Testis (tissue), 5 donors: Measurements from ENCODE around the gene S100G. TPM values are rescaled to one million over a fixed set of nuclear protein-coding genes. Genes with fewer than 3 reads are reported as not detected.
"Not testable (repeated sequence)": the region's sequence is repeated elsewhere in the genome, so short reads cannot be mapped to it uniquely, and the experiment has no call there.

Experiments used
- DNase-seq: peaks from one replicate; pipeline ENCODE4 v3.0.0-alpha.2; 2019
- H3K27ac ChIP-seq, 2 donors: fragments of 200-600 bp; sonication (generic); one replicate each; pipeline ENCODE4 v1.5.1; 2019
- H3K27me3 ChIP-seq: fragments of 200-600 bp; sonication (generic); one replicate; pipeline ENCODE4 v1.5.1; 2019
- H3K36me3 ChIP-seq: fragments of 200-600 bp; sonication (generic); one replicate; pipeline ENCODE4 v1.5.1; 2017; ENCODE audit warnings: low read depth; ENCODE audit errors: missing control alignments
- H3K4me1 ChIP-seq: fragments of 200-600 bp; sonication (generic); one replicate; pipeline ENCODE4 v1.5.1; 2019
- H3K4me3 ChIP-seq, 2 donors: fragments of 200-600 bp; sonication (generic); one replicate each; pipeline ENCODE4 v1.5.1; 2017 to 2019
- H3K9me3 ChIP-seq: fragments of 200-600 bp; sonication (generic); one replicate; pipeline ENCODE4 v1.5.1; 2017
- CTCF ChIP-seq, 3 experiments: fragments of 450-650 bp in 2 of 3; fragments of 200-600 bp in 1 of 3; sonication (generic) in 1 of 3; IDR thresholded peaks; one replicate each; pipeline ENCODE4 v1.5.1; 2016 to 2019; ENCODE audit warnings: antibody characterized with exemption in 3 of 3, mild to moderate bottlenecking in 2 of 3, moderate library complexity in 1 of 3
- POLR2A ChIP-seq: fragments of 450-650 bp; IDR thresholded peaks from one replicate; pipeline ENCODE4 v1.6.1; 2017; ENCODE audit warnings: antibody characterized with exemption, mild to moderate bottlenecking, moderate library complexity
- WGBS, 2 donors: methylation state at CpG; one replicate each; pipeline ENCODE4 v1.1.5; 2018; 5-methylcytosine and 5-hydroxymethylcytosine counted together
- intact Hi-C: fragments of 100-400 bp; cut with DNase I; formaldehyde crosslinking; loops from one replicate; pipeline ENCODE4 v1.15.1; 2023; ENCODE audit warnings: low total_unique reads
- long read RNA-seq, 2 donors: transcript quantifications; one replicate each; lab custom pipeline, GENCODE V29; 2026
- polyA plus RNA-seq: library from polyadenylated mRNA; stranded (reverse); fragments of 350-450 nt; fragmentation: Illumina TruSeq; extraction: RNeasy Lipid Tissue Mini Kit (QIAGEN cat#74804); gene quantifications from one replicate; pipeline ENCODE4 v1.2.3, GENCODE V29; 2014; ENCODE audit warnings: low read depth, low replicate concordance; ENCODE audit not compliant: insufficient read depth
- total RNA-seq, 2 donors: library from RNA; depleted of rRNA; stranded (reverse); fragments of >200 nt; gene quantifications; one replicate each; pipeline ENCODE4 v1.2.3, GENCODE V29; 2016

The S100G gene
- total RNA-seq: not detected
- polyA plus RNA-seq: not detected
- long read RNA-seq, donor 1: 0 reads
- long read RNA-seq, donor 2: 0 reads

DNA sequence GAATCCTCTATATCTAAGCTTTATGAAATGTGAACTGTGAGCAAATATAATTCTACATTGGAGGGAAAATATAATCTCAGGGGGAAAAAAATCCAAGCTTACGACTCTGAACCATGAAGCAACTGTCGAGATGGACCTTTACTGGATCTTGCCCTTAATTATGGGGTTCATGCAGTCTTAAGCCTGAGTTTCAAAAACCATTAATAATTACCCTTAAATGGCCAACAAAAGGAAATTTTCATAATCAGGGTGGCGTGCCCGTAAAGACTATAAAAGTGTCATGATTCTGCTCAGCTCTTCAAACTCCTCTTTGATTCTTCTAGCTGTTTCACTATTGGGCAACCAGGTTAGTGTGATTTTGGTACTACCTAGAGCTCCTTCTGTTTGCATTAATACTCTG lies at the start of gene S100G:
TSS of gene S100G (plus strand) at position 301 of the 400 bp plus-strand sequence. CDS start 849 bp downstream, outside the sequence.
- intact Hi-C loops: no loop called here
- Histone ChIP-seq H3K36me3 (no peaks in the 10 kb centered on the region), H3K4me3 (no peak within 1 kb of the TSS), H3K9me3 (no peaks in the 10 kb centered on the region), H3K27me3 (no peaks in the 10 kb centered on the region), H3K27ac (no peak within 1 kb of the TSS), H3K4me1 (no peaks in the 10 kb centered on the region)
- TF ChIP-seq POLR2A (no peak), CTCF (IDR thresholded peaks at IDR 0.05) (no peak)
- 93 to 96% methylated on average over 4 of the region's 4 CpGs for WGBS, 2 donors
- no peak for DNase-seq

DNA sequence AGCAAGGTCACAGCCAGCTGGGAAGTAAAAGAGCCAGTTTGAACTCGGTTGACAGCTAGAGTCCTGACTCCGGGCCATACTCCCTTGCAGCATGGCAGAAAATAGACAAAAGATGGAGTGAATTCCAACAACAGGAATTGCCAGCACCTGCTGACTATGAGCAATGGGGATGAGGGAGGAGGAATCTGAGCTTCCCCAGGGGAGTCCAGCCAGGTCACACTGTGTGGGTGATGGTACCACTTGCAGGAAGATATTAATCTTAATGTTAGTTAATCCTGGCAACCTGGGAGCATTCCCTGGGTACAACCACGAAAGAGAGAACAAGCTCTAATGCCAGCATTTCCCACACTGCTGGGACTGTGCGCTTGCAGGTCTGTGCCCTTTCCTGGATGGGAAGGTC lies 48.1 kb upstream of the S100G start:
- H3K27ac ChIP-seq: no peak overlapping the region
- H3K27me3 ChIP-seq: no peaks in the 10 kb centered on the region
- H3K4me3 ChIP-seq: no peak overlapping the region
- TF ChIP-seq CTCF (IDR thresholded peaks at IDR 0.05): no peak
- TF ChIP-seq POLR2A: no peak
- H3K36me3 ChIP-seq: no peaks in the 10 kb centered on the region
- DNase-seq: no peak
- WGBS, 2 donors: 76% methylated on average over 2 to 4 of the region's 4 CpGs
- no peaks in the 10 kb centered on the region for H3K4me1 ChIP-seq
- H3K9me3 ChIP-seq: no peaks in the 10 kb centered on the region
- intact Hi-C loops: no loop called here

- H3K27ac ChIP-seq, H3K4me1 ChIP-seq, H3K9me3 ChIP-seq, intact Hi-C loops, H3K36me3 ChIP-seq, H3K27me3 ChIP-seq, H3K4me3 ChIP-seq, DNase-seq: not testable (repeated sequence)
- 92 to 93% methylated on average over 6 of the region's 6 CpGs for WGBS, 2 donors
Measured at GRCh38 chrX:16603235-16603634, 46.7 kb upstream of the S100G start.

DNA sequence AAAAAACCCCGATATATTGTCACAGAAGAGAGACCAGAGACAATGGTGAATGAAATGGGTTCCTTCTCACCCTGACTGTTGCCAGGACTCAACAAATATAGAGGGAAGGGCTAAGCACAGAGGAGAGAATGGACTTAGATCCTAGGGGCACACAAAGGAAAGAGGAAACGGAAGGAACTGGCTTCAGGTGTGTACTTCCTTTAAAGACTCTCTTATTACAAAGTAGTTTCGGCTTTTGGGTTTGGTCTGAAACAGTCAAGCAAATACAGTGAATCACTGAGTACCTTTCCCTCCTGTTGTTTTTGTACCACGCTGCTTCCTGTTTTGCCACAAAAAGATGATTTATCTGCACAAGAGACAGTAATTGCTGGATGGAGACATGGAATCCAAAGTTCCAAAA lies 46.1 kb upstream of the S100G start:
- WGBS, 2 donors: 59 to 74% methylated on average over 4 of the region's 4 CpGs
- DNase-seq: no peak
- H3K4me1 ChIP-seq: no peaks in the 10 kb centered on the region
- intact Hi-C loops: no loop called here
- no peak overlapping the region for H3K4me3 ChIP-seq
- H3K9me3 ChIP-seq: no peaks in the 10 kb centered on the region
- H3K27me3 ChIP-seq: no peaks in the 10 kb centered on the region
- no peak for TF ChIP-seq POLR2A
- no peak for TF ChIP-seq CTCF (IDR thresholded peaks at IDR 0.05)
- H3K36me3 ChIP-seq: no peaks in the 10 kb centered on the region
- H3K27ac ChIP-seq: no peak overlapping the region

- no peaks in the 10 kb centered on the region for H3K4me1 ChIP-seq
- WGBS, 2 donors: 39 to 68% methylated on average over 2 of the region's 2 CpGs
- DNase-seq: no peak
- intact Hi-C loops: no loop called here
- no peaks in the 10 kb centered on the region for H3K27me3 ChIP-seq
- no peak overlapping the region for H3K27ac ChIP-seq
- H3K4me3 ChIP-seq: no peak overlapping the region
- no peaks in the 10 kb centered on the region for H3K9me3 ChIP-seq
- H3K36me3 ChIP-seq: no peaks in the 10 kb centered on the region
- TF ChIP-seq POLR2A: no peak
- no peak for TF ChIP-seq CTCF (IDR thresholded peaks at IDR 0.05)
Measured at GRCh38 chrX:16604337-16604736, 45.6 kb upstream of the S100G start.
